ENCODE data around the gene BSDC1. TPM values are rescaled to one million over a fixed set of nuclear protein-coding genes. Genes with fewer than 3 reads are reported as not detected.
"Not testable (repeated sequence)": the region's sequence is repeated elsewhere in the genome, so short reads cannot be mapped to it uniquely, and the experiment has no call there.

BSDC1 gene, protein sequence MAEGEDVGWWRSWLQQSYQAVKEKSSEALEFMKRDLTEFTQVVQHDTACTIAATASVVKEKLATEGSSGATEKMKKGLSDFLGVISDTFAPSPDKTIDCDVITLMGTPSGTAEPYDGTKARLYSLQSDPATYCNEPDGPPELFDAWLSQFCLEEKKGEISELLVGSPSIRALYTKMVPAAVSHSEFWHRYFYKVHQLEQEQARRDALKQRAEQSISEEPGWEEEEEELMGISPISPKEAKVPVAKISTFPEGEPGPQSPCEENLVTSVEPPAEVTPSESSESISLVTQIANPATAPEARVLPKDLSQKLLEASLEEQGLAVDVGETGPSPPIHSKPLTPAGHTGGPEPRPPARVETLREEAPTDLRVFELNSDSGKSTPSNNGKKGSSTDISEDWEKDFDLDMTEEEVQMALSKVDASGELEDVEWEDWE
- polyA plus RNA-seq (ENCODE audit: insufficient read length): 61.7 TPM
- long read RNA-seq, donor 1, partial matches to known transcripts: 14 of 15 reads
- long read RNA-seq, donor 1, other reads (novel, unspliced or antisense): 0 of 15 reads
- long read RNA-seq, donor 2, transcript BSDC1-206 (11 exons, 2,846 nt): major isoform, 6 of 12 reads
- long read RNA-seq, donor 2, partial matches to known transcripts: 6 of 12 reads
- long read RNA-seq, donor 2, other reads (novel, unspliced or antisense): 0 of 12 reads
- long read RNA-seq, donor 3, partial matches to known transcripts: 0 of 3 reads
- long read RNA-seq, donor 3, other reads (novel, unspliced or antisense): 0 of 3 reads
- long read RNA-seq, donor 4: 0 reads
- long read RNA-seq, donor 5, transcript BSDC1-206 (11 exons, 2,846 nt): major isoform, 9 of 13 reads
- long read RNA-seq, donor 5, partial matches to known transcripts: 0 of 13 reads
- long read RNA-seq, donor 5, other reads (novel, unspliced or antisense): 0 of 13 reads
- long read RNA-seq, donor 6, partial matches to known transcripts: 0 of 5 reads
- long read RNA-seq, donor 6, other reads (novel, unspliced or antisense): 0 of 5 reads
- long read RNA-seq, donor 7, transcript BSDC1-206 (11 exons, 2,846 nt): major isoform, 6 of 20 reads
- long read RNA-seq, donor 7, partial matches to known transcripts: 12 of 20 reads
- long read RNA-seq, donor 7, other reads (novel, unspliced or antisense): 0 of 20 reads
- long read RNA-seq, donor 8, partial matches to known transcripts: 0 of 4 reads
- long read RNA-seq, donor 8, other reads (novel, unspliced or antisense): 0 of 4 reads

DNA sequence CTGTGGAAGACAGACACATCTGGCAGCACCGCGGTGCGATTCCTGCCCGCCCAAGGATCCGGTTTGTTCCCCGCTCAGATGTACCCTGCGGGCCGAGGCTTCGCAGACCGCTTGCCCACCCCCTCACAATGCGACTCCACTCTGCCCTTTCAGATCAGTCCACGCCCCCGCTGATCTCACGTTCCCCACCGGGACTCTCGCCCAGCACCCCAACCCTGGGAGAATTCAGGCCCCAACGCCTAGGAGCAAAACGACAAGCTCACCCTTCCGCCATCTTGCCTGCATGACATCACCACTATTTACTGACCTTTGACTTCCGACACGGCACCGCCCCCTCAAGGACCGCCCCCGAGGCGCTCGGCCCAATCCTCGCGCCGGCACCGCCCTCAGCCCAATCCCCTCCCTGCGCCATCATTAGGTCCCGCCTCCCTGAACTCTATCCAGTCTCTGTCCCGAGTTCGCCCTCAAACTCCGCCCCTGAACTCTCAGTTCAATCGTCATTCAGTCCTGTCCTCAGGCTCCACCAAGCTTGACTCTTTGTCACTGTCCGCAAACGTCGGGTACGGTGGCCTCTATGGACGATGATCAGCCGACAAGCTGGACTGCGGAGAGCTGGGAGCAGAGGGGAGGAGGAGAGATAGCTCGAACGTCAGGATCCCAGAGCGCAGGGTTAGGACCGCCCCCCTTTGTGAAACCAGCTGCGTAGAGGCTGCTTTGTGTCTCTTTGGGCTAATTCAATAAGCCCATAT is at the start of gene BSDC1:
BSDC1 (minus strand) TSS at position 301 of the 749 bp plus-strand sequence; CDS start at position 274, 27 bp downstream.
- peak; percentile 100 for DNase-seq

DNA sequence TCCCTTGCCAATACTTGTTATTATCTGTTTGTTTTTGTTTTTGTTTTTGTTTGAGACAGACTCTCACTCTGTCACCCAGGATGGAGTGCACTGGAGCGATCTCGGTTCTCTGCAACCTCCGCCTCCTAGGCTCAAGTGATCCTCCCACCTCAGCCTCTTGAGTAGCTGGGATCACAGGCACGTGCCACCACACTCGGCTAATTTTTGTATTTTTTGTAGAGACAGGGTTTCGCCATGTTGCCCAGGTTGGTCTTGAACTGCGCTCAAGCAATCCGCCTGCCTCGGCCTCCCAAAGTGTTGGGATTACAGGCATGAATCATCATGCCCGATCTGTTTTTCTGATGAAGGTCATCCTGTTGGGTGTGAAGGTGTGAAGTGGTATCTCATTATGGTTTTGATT is 47.2 kb upstream of the BSDC1 start:
- DNase-seq: not testable (repeated sequence)

DNA sequence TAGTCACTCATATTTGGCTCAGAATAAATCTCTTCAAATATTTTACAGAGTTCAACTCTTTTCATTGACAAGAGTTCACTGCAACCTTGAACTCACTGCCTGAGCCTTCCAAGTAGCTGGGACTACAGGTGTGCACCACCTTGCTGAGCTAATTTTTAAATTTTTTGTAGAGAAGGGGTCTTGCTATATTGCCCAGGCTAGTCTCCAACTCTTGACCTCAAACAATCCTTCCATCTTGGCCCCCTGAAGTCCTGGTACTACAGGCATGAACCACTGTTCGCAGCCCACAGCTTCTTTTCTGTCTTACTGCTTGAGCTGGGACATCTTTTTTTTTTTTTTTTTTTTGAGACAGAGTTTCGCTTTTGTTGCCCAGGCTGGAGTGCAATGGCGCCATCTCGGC is 44.5 kb upstream of the BSDC1 start:
- DNase-seq: not testable (repeated sequence)

DNA sequence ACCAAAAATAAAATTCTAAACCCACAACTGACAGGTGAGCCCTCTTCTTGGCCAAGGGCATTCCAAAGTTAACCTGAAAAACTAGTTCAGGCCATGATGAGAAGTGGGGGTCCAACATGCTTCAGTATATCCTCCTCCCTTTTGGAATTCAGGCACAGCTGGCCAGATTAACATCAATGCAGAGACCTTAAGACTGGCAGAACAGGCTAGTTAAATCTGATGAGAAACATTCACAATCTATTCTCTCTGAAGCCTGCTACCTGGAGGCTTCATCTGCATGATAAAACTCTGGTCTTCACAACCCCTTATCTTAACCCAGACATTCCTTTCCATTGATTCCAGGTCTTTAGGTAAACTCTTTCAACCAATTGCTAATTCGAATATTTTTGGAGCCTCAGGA is 43.9 kb upstream of the BSDC1 start:
- no peak for DNase-seq

DNA sequence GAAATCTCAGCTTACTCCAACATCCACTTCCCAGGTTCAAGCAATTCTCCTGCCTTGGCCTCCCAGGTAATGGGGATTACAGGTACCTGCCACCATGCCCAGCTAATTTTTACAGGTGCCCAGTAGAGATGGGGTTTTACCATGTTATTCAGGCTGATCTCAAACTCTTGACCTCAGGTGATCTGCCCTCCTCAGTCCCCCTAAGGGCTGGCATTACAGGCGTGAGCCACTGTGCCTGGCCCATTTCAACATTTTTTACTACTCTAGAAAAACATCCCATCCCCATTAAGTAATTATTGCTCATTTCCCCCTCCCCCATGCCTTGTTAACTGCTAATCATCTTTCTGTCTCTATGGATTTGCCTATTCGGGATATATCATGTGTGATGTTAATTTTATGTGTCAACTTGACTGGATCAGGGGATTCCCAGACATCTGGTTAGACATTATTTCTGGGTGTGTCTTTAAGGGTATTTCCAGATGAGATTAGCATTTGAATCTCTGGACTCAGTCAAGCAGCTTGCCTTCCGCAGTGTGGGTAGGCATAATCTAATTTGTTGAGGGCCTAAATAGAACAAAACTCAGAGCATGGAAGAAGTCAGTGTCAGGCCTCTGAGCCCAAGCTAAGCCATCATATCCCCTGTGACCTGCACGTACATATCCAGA is 37.6 kb upstream of the BSDC1 start:
- DNase-seq: no peak

DNA sequence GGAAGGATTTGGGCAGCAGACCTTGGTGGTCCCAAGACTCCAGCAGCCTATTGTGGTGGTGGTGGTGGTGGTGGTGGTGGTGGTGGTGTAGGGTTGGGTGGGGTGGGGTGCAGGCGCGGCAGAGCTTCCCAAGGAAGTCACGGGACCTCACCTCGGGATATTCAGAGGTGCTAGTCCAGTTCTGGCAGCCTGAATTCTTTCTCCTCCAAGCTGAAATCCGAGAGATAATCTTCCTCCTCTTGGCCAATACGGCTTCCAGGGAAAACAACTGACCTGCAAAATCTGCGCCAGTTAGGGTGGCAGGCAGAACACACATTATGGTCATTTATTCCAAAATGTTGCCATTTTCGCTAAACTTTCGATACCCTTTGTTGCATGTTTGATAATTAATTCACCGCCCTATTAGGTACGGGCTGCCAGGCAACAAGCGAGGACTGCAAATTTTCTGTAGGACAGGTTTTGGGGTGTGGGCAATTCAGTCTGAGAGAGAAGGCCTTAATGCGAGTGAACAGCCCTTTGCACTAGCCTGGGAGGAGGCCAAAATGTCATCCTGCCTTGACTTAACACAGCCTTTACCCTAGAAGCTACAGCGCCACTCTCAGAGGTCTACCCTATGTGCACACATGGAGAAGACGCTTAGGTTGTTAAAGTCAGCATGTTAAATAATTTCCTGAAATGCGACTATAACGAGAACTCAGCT is 33.2 kb upstream of the BSDC1 start:
- DNase-seq: no peak

DNA sequence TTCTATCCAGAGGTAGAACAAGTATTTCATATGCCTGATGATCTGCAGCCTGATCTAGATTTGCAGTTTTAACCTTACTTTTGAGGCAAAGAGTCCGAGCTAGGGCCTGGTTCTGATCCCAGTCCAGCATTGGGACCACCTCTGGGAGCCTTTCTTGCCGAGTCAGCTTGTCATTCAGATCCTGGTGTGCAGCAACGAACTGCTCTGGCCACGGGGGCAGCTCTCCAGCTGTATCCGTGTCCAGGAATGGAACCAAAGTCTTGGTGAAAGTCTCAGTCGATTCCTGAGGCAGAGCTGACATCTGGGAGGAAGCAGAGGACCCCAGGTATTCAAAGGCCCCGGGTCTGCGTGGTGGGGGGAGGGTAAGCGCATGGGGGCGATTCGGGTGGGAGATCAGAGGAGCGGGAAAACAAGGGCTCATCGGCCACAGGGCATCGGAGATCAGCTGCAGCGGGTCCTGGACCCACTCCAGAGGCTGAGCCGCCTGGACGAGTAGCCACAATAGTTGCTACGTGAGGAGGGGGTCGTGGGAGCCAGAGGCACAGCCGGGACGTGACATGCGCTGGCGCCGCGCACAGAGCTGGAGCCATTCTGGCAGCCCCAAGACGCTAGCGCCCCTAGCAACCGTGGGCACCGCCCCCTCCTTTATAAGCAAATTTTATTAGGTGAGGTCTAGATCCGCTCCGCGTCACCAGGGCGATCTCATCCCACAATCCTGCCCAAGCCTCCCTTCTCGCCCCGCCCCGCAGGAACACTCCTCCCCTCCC is 32.4 kb upstream of the BSDC1 start:
- peak; percentile 63 for DNase-seq

DNA sequence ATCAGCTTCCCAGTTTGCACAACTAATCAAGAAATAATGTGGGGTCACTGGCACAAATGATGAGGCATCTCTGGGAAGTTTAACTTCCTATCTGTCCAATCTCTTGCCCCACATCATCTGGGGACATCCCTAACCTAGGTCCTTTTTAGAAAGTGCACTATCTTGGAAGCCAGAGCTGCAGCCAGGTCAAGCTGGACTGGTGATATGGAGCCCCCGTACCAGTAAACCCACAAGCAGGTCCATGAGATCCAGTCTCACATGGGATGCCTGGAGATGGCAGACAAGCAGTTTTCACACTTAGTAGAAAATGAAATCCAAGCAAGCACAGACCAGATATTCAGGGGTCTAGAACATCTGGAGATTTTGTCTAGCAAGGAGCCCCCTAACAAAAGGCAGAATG is 27.5 kb upstream of the BSDC1 start:
- DNase-seq: no peak

DNA sequence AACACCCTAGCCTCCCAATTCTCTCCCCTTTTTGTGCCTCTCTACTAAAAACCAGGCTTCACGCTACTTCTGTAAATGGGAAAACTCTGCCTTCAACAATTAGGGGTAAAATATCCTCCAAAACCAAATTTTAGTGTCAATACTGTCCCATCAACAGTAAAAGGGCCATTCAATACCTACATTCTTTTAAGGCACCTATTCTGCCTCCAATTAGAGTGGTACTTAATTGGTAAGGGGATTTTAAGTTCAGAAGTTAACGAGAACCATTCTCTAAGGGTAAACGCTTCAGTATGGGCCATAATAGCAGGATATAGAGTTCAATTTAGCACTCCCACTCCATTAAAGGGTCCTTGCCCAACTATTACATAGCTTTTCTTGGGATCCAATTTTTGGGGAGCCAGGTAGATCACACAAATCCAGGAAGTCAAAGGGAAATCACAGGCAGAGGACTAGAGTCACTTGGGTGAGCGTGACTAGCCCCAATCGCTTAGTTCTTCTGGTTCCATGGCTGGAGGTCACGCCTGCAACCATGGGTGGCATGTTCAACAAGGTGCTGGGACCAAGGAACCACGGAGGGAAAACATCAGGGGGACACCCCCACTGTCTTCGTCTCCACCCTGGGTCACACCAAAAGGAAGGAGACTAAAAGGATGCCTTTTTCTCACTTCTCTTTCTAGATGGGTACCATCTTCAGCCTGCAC is 20.1 kb upstream of the BSDC1 start:
- no peak for DNase-seq

DNA sequence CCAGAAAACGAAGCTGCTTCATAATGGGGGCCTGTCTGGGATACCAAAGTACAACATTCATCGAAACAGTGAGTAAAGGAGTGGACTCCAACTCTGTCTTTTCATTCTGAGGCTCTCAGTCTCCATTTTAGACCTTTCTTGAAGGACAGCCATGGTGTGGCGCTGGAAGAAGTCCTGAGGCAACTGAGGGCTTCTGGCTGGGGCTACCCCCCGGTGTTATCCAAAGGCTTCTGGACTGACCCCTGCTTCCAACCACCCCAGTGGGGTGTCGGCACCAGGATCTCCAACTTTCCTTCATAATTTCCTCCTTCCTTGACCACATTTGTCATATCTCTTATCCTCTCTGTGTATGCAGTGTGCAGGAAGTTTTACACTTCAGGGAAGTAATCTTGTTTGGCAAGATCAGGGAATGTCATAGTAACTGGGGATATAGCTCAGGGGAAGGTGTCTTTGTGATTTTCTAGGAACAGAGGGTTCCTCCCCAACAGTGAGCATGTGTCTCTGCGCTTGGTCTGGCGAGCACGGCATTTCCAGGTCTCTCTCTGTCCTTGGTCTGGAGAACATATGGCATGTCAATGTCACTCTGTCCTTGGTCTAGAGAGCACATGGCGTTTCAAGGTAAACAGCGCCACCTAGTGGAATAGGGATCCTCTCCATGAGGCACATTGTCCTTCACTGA is 19.4 kb upstream of the BSDC1 start:
- no peak for DNase-seq

DNA sequence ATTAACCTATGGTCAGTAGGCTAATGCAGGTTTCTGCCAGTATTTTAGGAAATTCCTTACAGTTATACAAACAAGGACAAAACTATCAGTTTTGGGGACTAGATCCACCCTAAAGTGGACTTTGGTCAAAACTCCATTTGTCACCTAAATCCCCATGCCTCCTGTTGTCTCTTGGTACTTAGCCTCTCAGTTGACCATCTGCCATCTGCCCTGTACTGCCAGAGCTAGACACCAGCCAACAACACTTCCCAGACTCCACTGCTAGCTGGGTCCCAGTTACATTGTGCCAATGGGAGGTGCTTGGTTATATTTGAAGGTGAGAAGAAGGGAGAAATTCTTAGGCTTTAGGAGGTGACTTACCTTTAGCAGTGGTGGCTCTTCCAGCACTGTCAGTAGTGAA is 17.0 kb upstream of the BSDC1 start:
- DNase-seq: no peak

DNA sequence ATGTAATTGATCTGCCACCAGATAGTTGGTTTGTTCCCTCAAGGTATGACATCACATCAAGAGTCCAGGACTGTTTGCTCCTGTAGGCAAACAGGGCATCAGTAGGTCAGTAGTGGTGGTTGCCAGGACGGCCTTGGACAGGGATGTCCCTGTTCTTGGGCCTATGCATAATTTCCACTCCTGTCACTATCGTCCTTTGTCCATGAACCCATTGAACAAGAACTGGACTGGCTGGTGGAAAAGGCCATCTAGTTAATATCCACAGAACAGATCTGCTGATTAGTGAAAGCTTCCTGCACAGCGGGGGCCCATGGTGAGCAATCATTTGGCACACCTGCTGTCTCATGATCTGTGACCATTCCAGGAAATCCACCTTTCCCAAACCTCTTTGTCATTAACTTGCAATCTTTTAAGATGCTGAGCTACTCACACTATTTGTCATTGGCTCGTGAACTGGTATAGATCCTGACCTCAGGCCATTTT is 12.4 kb upstream of the BSDC1 start:
- DNase-seq: no peak

DNA sequence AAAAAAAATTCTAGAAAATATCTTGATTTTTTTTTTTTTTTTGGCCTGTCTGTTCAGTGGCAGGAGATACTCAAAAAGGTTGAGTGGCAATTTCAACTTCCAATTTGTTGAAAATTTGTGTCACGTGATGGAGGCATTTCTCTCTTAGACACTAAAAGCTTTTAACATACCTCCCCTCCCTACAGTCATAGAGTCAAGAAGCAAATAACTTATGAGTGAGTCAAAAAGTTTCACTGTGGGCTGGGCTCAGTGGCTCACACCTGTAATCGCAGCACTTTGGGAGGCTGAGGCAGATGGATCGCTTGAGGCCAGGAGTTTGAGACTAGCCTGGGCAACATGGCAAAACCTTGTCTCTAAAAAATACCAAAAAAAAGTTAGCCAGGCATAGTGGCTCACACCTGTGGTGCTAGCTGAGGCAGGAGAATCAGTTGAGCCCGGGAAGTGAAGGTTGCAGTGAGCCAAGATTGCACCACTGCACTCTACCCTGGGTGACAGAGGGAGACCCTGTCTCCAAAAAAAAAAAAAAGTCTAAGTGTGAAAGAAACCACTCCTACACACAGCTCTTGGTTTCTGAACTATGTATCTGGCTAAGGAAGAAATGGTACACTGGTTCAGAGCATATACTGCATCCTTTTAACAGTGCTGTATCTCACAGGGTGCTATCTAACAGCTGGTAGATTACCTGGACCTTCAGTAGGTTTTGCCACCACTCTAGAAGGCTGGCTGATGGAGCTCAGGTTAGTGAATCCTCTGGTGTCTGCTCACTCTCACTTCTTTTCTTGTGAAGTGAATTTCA is 11.6 kb upstream of the BSDC1 start:
- DNase-seq: no peak

DNA sequence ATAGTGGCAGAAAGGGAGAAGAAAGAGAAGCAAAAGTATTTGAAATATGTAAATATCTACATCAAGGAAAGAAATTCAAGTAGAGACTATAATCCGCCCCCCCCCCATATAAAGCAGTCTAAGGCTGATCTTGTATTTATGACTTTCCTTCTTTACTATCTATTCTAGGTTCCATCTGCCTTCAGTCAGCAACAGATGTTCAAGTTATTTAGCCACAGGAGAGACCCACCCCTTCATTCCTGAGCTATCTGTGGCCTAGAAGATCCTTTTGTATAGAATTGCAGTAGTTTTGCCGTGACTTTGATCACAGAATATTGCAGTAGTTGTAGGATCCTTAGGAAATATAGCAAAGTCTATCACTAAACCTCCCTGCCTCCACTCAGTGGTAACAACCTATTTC is 10.7 kb upstream of the BSDC1 start:
- no peak for DNase-seq

DNA sequence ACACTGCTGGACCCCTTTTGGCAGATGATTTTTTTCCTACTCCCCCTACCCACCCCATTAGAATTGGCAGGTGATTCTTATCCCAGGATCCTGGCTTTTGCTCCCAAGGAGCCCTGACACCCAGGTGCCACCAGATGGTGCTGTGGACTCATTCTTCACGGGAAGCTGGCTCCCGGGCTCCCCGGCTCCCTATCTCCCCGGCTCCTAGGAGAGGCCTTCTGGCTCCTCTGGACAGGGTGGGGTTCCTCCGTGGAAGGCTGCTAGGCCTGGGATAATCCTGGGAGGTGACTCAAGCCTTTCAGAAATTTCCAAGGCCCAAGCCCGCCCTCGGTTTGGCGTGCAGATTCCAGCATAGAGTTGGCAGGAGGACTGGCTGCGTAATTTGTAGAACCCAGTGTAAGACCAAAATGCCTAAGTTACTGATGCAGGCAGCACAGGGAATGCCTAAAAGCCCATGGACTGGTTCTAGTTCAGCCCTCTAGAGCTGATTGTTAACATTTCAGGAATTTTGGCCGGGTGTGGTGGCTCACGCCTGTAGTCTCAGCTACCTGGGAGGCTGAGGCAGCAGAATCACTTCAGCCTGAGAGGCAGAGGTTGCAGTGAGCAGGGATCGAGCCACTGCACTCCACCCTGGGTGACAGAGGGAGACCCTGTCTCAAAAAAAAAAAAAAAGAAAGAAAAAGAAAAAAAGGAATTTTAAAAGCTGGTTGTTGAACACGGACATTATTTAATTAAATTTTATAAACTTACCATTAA is 6.8 kb upstream of the BSDC1 start:
- DNase-seq: peak; percentile 78

DNA sequence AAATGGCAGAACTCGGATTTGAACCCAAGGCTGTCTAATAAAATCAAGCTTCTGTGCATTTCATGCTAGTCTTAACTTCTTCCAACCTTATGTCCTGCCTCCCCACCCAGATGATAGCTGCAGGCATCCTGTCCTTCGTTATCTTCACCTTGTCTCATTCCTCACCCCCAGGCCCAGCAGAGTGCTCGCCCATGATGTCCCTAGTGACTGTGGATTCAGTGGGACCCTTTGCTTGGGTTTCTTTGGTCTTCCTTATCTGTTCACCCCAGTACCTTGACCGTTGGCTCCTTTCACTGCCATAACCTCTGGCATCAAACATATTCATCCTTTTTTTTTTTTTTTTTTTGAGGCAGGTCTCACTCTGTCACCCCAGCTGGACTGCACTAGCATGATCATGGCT is 5.6 kb upstream of the BSDC1 start:
- no peak for DNase-seq

DNA sequence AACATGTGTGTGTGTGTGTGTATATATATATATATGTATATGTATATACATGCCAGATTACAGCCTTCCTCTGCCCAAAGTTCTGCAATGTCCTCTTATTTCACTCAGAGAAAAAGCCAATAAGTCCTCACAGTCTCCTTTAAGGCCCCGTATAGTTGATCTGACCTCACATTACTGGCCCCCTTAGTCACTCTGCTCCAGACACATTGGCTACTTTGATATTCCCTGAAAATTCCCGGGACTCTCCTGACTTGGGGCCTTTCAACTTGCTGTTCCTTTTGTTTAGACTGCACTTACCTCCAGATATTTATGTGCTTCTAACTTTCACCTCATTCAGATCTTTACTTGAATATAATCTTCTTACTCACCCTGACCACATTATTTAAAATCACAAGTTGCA is 4.2 kb upstream of the BSDC1 start:
- no peak for DNase-seq

All from left kidney (tissue), 8 donors.